PC-9 (cell line): ENCODE results near the gene PAIP2B.

ENCODE experiments used
- EZH2 ChIP-seq: fragments of 200-600 bp; sonication (generic); IDR thresholded peaks from 2 replicates; pipeline ENCODE4 v1.8.0; 2017; ENCODE audit warnings: antibody characterized with exemption, low read depth
- TF ChIP-seq, protein P1 (sequence below): fragments of 200-600 bp; sonication (generic); conservative IDR thresholded peaks from 2 replicates; pipeline ENCODE4 v1.6.1; 2017; ENCODE audit warnings: mixed run types, antibody characterized with exemption, mild to moderate bottlenecking, moderate library complexity

DNA sequence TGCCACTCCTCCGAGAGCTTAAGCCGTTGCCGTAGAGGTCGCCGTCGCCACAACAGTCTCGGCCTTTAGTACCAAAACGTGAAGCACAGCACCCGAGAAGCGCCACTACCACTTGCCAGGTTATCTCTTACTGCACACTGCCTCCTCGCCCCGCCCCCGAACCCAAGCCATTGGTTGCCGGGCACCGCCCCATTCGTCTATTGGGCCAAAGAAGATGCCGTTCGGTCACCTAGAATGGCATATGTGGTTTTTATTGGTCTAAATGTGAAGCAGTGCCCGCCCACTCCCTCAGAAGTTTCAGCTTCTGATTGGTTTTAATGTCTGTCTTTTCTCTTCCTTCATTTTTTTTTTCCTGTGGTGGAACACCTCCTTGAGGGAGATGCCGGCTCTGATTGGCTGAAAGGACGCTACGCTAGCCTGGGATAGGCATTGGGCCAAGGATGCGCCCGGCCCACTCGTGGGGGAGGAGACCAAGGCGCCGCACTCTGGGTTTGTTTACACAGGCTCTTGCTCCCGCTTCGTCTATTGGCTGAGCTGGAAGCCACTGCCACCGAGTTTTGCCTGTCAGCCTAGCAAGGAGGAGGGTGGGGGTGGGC is at the start of gene PAIP2B:
- TF ChIP-seq, protein P1, sequence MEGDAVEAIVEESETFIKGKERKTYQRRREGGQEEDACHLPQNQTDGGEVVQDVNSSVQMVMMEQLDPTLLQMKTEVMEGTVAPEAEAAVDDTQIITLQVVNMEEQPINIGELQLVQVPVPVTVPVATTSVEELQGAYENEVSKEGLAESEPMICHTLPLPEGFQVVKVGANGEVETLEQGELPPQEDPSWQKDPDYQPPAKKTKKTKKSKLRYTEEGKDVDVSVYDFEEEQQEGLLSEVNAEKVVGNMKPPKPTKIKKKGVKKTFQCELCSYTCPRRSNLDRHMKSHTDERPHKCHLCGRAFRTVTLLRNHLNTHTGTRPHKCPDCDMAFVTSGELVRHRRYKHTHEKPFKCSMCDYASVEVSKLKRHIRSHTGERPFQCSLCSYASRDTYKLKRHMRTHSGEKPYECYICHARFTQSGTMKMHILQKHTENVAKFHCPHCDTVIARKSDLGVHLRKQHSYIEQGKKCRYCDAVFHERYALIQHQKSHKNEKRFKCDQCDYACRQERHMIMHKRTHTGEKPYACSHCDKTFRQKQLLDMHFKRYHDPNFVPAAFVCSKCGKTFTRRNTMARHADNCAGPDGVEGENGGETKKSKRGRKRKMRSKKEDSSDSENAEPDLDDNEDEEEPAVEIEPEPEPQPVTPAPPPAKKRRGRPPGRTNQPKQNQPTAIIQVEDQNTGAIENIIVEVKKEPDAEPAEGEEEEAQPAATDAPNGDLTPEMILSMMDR, result 0 out of 2 replicates have a peak, but pooled peaks have one; percentile 2
- no peak for TF ChIP-seq EZH2
